CD14-positive monocyte (primary cell): ENCODE data around the gene UNC45B. TPM values are rescaled to one million over a fixed set of nuclear protein-coding genes. Genes with fewer than 3 reads are reported as not detected.
A peak's percentile ranks its signal among the peaks of the same experiment; 100 is the strongest.

Experiments
- DNase-seq, 3 donors: peaks; one replicate each; pipeline ENCODE4 v3.0.0-alpha.2; 2011 to 2022
- H2AFZ ChIP-seq: 2 replicates; pipeline ENCODE4 v1.6.0; 2012; ENCODE audit warnings: mild to moderate bottlenecking, low read depth, low read length, inconsistent platforms; ENCODE audit not compliant: insufficient read depth, poor library complexity, severe bottlenecking
- H3K27ac ChIP-seq, 2 donors: 1 replicate in 1 of 2; 2 replicates in 1 of 2; pipeline ENCODE4 v1.5.1; 2012 to 2013; ENCODE audit warnings: low read length in 2 of 2, control low read depth in 1 of 2, inconsistent platforms in 1 of 2, low read depth in 1 of 2, mild to moderate bottlenecking in 1 of 2
- H3K27me3 ChIP-seq, 2 donors: one replicate each; pipeline versions ENCODE4 v1.6.0 to v1.6.1; 2011 to 2013; ENCODE audit warnings: low read length in 2 of 2; ENCODE audit not compliant: control insufficient read depth in 2 of 2, insufficient read depth in 2 of 2
- H3K36me3 ChIP-seq, 2 donors: replicated peaks in 1 of 2; 1 replicate in 1 of 2; 2 replicates in 1 of 2; pipeline versions ENCODE4 v1.5.1 to v1.6.1; 2012 to 2013; ENCODE audit warnings: low read length in 2 of 2, control low read depth in 1 of 2, inconsistent platforms in 1 of 2, mild to moderate bottlenecking in 1 of 2; ENCODE audit not compliant: insufficient read depth in 2 of 2, control insufficient read depth in 1 of 2
- H3K4me1 ChIP-seq, 2 donors: 1 replicate in 1 of 2; 2 replicates in 1 of 2; pipeline versions ENCODE4 v1.5.1 to v1.6.1; 2012 to 2013; ENCODE audit warnings: low read length in 2 of 2, control low read depth in 1 of 2, inconsistent platforms in 1 of 2, mild to moderate bottlenecking in 1 of 2, moderate library complexity in 1 of 2; ENCODE audit not compliant: insufficient read depth in 2 of 2, control insufficient read depth in 1 of 2
- H3K4me2 ChIP-seq: replicated peaks from 2 replicates; pipeline ENCODE3; 2012; ENCODE audit warnings: low read length, moderate library complexity, mild to moderate bottlenecking; ENCODE audit not compliant: poor library complexity, severe bottlenecking; ENCODE audit errors: extremely low read depth
- H3K4me3 ChIP-seq, 3 experiments: fragments of 200-600 bp in 1 of 3; sonication (generic) in 1 of 3; replicated peaks in 1 of 3; 1 replicate in 2 of 3; 2 replicates in 1 of 3; pipeline ENCODE4 v1.5.1; 2011 to 2013; ENCODE audit warnings: low read length in 3 of 3, mild to moderate bottlenecking in 3 of 3, control low read depth in 2 of 3, low read depth in 2 of 3, inconsistent platforms in 1 of 3, moderate library complexity in 1 of 3
- H3K79me2 ChIP-seq: 2 replicates; pipeline ENCODE4 v1.6.0; 2012; ENCODE audit warnings: mild to moderate bottlenecking, control low read depth, inconsistent platforms, low read length, moderate library complexity; ENCODE audit not compliant: insufficient read depth
- H3K9ac ChIP-seq: 2 replicates; pipeline ENCODE4 v1.6.0; 2017; ENCODE audit warnings: low read length, mild to moderate bottlenecking; ENCODE audit not compliant: insufficient read depth, poor library complexity, severe bottlenecking
- H3K9me3 ChIP-seq, 2 donors: replicated peaks in 1 of 2; 1 replicate in 1 of 2; 2 replicates in 1 of 2; pipeline versions ENCODE4 v1.5.1 to v1.6.1; 2012 to 2013; ENCODE audit warnings: low read length in 2 of 2, control low read depth in 1 of 2; ENCODE audit not compliant: control insufficient read depth in 1 of 2, insufficient read depth in 1 of 2
- H4K20me1 ChIP-seq: 2 replicates; pipeline ENCODE4 v1.6.0; 2012; ENCODE audit warnings: mild to moderate bottlenecking, low read length, control low read depth, moderate library complexity; ENCODE audit not compliant: insufficient read depth
- H3K27ac Mint-ChIP-seq, 7 donors: one replicate each; pipeline ENCODE4 v1.8.0; 2020; ENCODE audit warnings: mild to moderate bottlenecking in 7 of 7, mixed read lengths in 7 of 7, moderate library complexity in 6 of 7, inconsistent platforms in 2 of 7
- H3K27me3 Mint-ChIP-seq, 3 donors: one replicate each; pipeline ENCODE4 v1.8.0; 2021 to 2022; ENCODE audit warnings: low read depth in 3 of 3, mild to moderate bottlenecking in 3 of 3, mixed read lengths in 3 of 3, moderate library complexity in 3 of 3, inconsistent platforms in 1 of 3
- H3K36me3 Mint-ChIP-seq, 2 donors: one replicate each; pipeline ENCODE4 v1.8.0; 2020; ENCODE audit warnings: mixed read lengths in 2 of 2, inconsistent platforms in 1 of 2, mild to moderate bottlenecking in 1 of 2
- H3K4me1 Mint-ChIP-seq: one replicate; pipeline ENCODE4 v1.8.0; 2020; ENCODE audit warnings: mild to moderate bottlenecking, mixed read lengths
- H3K4me3 Mint-ChIP-seq, 2 donors: one replicate each; pipeline ENCODE4 v1.8.0; 2020; ENCODE audit warnings: mild to moderate bottlenecking in 2 of 2, mixed read lengths in 2 of 2, moderate library complexity in 1 of 2
- H3K9me3 Mint-ChIP-seq, 7 donors: one replicate each; pipeline ENCODE4 v1.8.0; 2020 to 2022; ENCODE audit warnings: mixed read lengths in 7 of 7, mild to moderate bottlenecking in 6 of 7, moderate library complexity in 6 of 7, inconsistent platforms in 2 of 7
- CTCF ChIP-seq: fragments of 200-600 bp; IDR thresholded peaks from one replicate; pipeline ENCODE4 v1.8.0; 2022; ENCODE audit warnings: antibody characterized with exemption, mild to moderate bottlenecking
- WGBS: methylation state at CpG from one replicate; pipeline ENCODE4 v1.1.5; 2013; ENCODE audit warnings: missing lambda C conversion rate; ENCODE audit not compliant: insufficient coverage; 5-methylcytosine and 5-hydroxymethylcytosine counted together
- intact Hi-C, 2 donors: fragments of 100-400 bp; cut with micrococcal nuclease; formaldehyde crosslinking; loops; one replicate each; pipeline versions ENCODE4 v1.15.0 to v1.15.1; 2023
- polyA plus RNA-seq, 3 donors: library from polyadenylated mRNA; depleted of rRNA in 1 of 3; unstranded in 2 of 3; stranded (reverse) in 1 of 3; fragments of 300-500 nt in 2 of 3; fragments of >200 nt in 1 of 3; fragmentation: Illumina TruSeq in 2 of 3; gene quantifications; 1 replicate in 2 of 3; 2 replicates in 1 of 3; pipeline ENCODE4 v1.2.3, GENCODE V29; 2012 to 2021

The UNC45B gene
- polyA plus RNA-seq, 3 donors: not detected

- peaks cover 5 to 10% (median 9%) of the 10 kb centered on the region in 3 donors for H3K27me3 Mint-ChIP-seq
- Histone ChIP-seq H3K36me3 (no peaks in the 10 kb centered on the region), H4K20me1 (no peaks in the 10 kb centered on the region), H3K27me3 (no peaks in the 10 kb centered on the region), H3K9me3 (no peaks in the 10 kb centered on the region), H3K79me2 (no peaks in the 10 kb centered on the region), H2AFZ (no peak overlapping the region), H3K4me3 (no peak overlapping the region), H3K9ac (no peak overlapping the region), H3K4me2 (no peak overlapping the region), H3K4me1 (no peaks in the 10 kb centered on the region), H3K27ac (no peak overlapping the region)
- no peak overlapping the region for H3K27ac Mint-ChIP-seq
- H3K9me3 Mint-ChIP-seq: peaks cover 0 to 3% (median 0%) of the 10 kb centered on the region in 7 donors
- peak overlapping the region in 1 of 2 donors; percentile 39 for H3K4me3 Mint-ChIP-seq
- no peaks in the 10 kb centered on the region for H3K36me3 Mint-ChIP-seq
- WGBS: 96% methylated on average over 6 of the region's 13 CpGs
- intact Hi-C loops: no loop called here
- H3K4me1 Mint-ChIP-seq: no peaks in the 10 kb centered on the region
- no peak for DNase-seq
- TF ChIP-seq CTCF: no peak
These were observed 5.0 kb downstream of the UNC45B start for GRCh38 chr17:35152421-35153140.

GRCh38 chr17:35154196-35155165 lies 6.9 kb downstream of the UNC45B start:
- WGBS: 96% methylated on average over 10 of the region's 13 CpGs
- H3K9ac ChIP-seq: no peak overlapping the region

More at GRCh38 chr17:35154196-35155165, 6.9 kb downstream of the UNC45B start:
- no peaks in the 10 kb centered on the region for H3K27me3 ChIP-seq
- no peaks in the 10 kb centered on the region for H3K4me1 ChIP-seq
- TF ChIP-seq CTCF: no peak
- H2AFZ ChIP-seq: no peak overlapping the region
- Mint-ChIP-seq H3K4me1 (no peaks in the 10 kb centered on the region), H3K4me3 (no peak overlapping the region), H3K9me3 (peaks cover 0 to 3% (median 0%) of the 10 kb centered on the region in 7 donors), H3K36me3 (no peaks in the 10 kb centered on the region), H3K27ac (peak overlapping the region in 1 of 7 donors; percentile 51), H3K27me3 (peaks cover 2 to 9% (median 8%) of the 10 kb centered on the region in 3 donors)
- no peaks in the 10 kb centered on the region for H3K36me3 ChIP-seq
- H3K4me3 ChIP-seq: no peak overlapping the region
- no peak for DNase-seq
- intact Hi-C loops: no loop called here
- no peak overlapping the region for H3K27ac ChIP-seq
- no peaks in the 10 kb centered on the region for H3K9me3 ChIP-seq
- H3K79me2 ChIP-seq: no peaks in the 10 kb centered on the region
- no peak overlapping the region for H3K4me2 ChIP-seq
- no peaks in the 10 kb centered on the region for H4K20me1 ChIP-seq
